IPS DF 6.9 (cell line): ENCODE results near the gene NEK2.

Experiments used
- DNase-seq: peaks from one replicate; pipeline ENCODE4 v3.0.0-alpha.2; 2013; ENCODE audit warnings: low read depth, low spot score
- H3K27ac ChIP-seq: one replicate; pipeline ENCODE4 v1.5.1; 2013; ENCODE audit warnings: low read length, control low read depth
- H3K27me3 ChIP-seq: 2 replicates; pipeline ENCODE4 v1.6.1; 2013; ENCODE audit warnings: mild to moderate bottlenecking, low read length; ENCODE audit not compliant: control insufficient read depth, insufficient read depth
- H3K36me3 ChIP-seq: 2 replicates; pipeline ENCODE4 v1.6.1; 2013; ENCODE audit warnings: low read length; ENCODE audit not compliant: control insufficient read depth, insufficient read depth
- H3K4me1 ChIP-seq: 2 replicates; pipeline ENCODE4 v1.6.1; 2013; ENCODE audit warnings: low read length; ENCODE audit not compliant: control insufficient read depth, insufficient read depth
- H3K4me3 ChIP-seq: 2 replicates; pipeline ENCODE4 v1.5.1; 2013; ENCODE audit warnings: mild to moderate bottlenecking, low read length
- H3K9me3 ChIP-seq: 2 replicates; pipeline ENCODE4 v1.6.1; 2013; ENCODE audit warnings: low read length, inconsistent platforms; ENCODE audit not compliant: control insufficient read depth, insufficient read depth
- WGBS: extraction: QIAGEN DNeasy Blood & Tissue Kit; methylation state at CpG from one replicate; pipeline ENCODE4 v1.1.7; 2013; ENCODE audit warnings: mixed read lengths, missing lambda C conversion rate; ENCODE audit not compliant: insufficient read length, insufficient coverage; 5-methylcytosine and 5-hydroxymethylcytosine counted together

Gene NEK2

DNA sequence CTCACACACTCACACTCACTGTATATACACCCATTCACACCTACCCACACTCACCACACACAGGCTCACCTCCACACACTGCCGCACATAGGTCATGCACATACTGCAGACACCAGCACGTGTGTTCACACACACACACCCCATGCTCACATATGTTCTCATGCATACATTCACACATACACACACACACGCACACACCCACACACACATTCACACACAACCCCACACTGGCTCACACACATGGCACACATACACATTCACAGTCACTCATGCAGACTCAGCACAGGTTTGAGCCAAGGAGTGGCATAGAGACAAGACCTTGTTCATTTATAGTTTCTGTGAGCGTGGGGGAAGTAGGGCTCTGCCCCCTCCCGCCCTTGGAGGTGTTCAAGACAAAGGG, 55.3 kb downstream of the NEK2 start:
- H3K27ac ChIP-seq: no peak overlapping the region
- H3K4me1 ChIP-seq: no peaks in the 10 kb centered on the region
- DNase-seq: no peak
- no peaks in the 10 kb centered on the region for H3K36me3 ChIP-seq
- H3K27me3 ChIP-seq: no peaks in the 10 kb centered on the region
- no peaks in the 10 kb centered on the region for H3K9me3 ChIP-seq
- no peak overlapping the region for H3K4me3 ChIP-seq
- WGBS: 100% methylated on average over 1 of the region's 5 CpGs

DNA sequence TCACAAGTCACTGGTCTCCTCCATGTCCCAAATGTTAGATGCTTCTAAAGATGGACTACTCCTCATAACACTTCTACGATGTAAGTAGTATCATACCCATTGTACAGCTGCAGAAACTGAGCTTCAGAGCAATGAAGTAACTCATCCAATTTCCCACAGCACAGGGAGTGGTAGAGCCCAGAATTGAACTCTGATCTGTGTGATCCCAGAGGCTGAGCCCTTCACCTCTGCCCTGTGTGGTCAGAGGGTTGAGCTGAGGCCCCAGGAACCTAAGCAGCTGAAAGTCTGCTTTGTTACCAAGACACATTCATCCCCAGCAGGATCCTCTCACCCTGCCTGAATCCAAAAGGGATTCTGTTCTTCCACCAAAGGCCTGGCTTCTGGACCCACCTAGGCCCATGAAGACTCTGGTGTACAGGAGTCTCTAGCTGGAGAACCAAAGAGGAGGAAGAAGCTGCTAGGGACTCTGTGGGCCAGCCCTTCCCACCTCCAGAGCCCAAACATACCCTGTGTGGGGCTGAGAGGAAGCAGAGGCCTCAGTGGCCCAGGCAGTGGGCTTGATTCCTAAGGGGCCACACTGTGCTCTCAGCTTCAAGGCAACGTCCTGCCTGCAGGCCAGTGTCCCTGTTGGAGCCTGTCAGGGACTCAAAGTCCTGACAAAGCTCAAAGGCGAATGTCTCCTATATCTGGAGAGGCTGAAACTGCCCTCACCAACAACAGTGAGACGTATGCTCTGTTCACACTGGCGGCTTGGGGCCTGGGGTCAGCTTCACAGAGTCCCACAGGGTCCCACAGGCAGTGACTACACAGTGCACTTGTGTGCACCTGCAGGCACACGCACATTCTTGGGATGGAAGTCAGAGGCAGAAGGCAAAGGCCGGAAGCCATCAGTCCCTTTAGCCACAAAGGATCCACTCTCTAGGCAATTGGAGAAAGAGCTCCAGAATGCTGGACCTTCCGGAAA, 56.1 kb downstream of the NEK2 start:
- H3K4me1 ChIP-seq: no peaks in the 10 kb centered on the region
- no CpG with 5 or more reads among the region's 8 CpGs for WGBS
- DNase-seq: no peak
- H3K4me3 ChIP-seq: no peak overlapping the region
- no peaks in the 10 kb centered on the region for H3K36me3 ChIP-seq
- H3K27ac ChIP-seq: no peak overlapping the region
- no peaks in the 10 kb centered on the region for H3K9me3 ChIP-seq
- H3K27me3 ChIP-seq: no peaks in the 10 kb centered on the region

DNA sequence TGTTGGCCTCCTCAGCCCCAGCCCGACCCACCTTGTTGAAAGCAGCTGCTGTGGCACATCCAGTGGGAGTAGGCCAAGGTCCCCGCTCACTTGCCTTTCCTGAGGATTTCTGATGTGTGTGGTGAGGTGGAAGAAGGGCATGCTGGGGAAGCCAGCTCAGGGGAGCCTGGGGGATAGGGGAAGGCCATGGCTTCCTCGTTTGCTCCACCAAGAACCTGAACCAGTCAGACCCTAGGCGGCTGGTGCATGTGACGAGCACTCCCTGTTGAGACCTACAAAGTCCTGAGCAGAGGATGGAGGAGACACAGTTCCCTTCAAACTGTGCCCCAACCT, 58.5 kb downstream of the NEK2 start:
- H3K27ac ChIP-seq: no peak overlapping the region
- H3K27me3 ChIP-seq: no peaks in the 10 kb centered on the region
- H3K9me3 ChIP-seq: no peaks in the 10 kb centered on the region
- H3K4me3 ChIP-seq: no peak overlapping the region
- no peaks in the 10 kb centered on the region for H3K36me3 ChIP-seq
- no peaks in the 10 kb centered on the region for H3K4me1 ChIP-seq
- no peak for DNase-seq
- WGBS: no CpG with 5 or more reads among the region's 5 CpGs

DNA sequence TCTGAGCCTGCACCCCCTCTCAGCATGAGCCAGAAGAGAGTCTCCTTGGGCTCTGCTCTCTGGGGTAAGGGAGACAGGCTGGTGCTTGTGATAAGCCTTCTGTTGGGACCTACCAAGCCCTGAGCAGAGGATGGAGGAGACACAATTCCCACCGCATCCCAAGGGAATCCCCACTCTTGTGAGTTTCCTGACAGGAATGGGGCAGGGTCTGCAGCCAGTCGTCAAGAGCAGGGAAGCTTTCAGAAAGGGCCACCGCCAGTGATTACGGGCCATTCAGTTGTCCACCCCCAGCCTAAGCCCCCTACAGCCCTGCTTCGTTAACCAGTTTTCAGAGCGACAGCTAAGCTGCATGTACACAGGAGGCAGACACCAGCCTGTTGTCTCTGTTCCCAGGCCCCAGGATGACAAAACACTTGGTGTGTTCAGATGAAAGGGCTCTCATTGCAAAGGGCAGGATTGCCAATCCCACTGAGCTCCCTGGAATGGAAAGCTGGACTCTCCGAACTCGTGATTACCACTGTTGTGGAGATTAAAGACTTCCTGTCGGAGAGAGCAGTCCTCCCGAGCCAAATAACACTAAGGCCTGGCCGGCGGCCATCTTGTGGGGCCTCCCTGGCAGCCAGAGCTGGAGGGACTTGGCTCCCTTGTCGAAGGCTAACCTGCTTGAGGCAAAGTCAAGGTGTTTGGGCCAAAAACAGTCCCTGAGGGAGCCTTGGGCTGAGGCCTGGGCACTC, 59.0 kb downstream of the NEK2 start:
- WGBS: no CpG with 5 or more reads among the region's 13 CpGs
- no peak overlapping the region for H3K27ac ChIP-seq

DNA sequence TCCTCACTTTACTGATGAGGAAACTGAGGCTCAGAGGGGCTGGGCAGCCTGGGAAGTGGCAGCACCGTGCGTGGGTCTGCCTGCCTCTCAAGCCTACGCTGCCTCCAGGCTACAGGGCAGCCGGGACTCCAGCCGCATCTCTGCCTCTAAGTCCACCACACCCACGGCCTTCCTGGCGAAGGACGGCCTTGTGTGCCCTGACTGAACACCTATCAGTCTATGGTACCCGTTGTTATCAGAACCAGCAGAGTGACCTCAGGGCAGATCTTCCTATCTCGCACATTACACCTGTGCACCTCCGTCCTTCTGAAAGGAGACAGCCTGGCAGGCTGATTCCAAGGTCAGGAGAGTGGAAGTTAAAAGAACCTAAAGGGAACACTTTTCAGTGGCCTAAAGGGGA, 60.8 kb downstream of the NEK2 start:
- H3K4me1 ChIP-seq: no peaks in the 10 kb centered on the region
- H3K4me3 ChIP-seq: no peak overlapping the region
- WGBS: no CpG with 5 or more reads among the region's 11 CpGs
- no peak overlapping the region for H3K27ac ChIP-seq
- H3K27me3 ChIP-seq: no peaks in the 10 kb centered on the region
- no peaks in the 10 kb centered on the region for H3K9me3 ChIP-seq
- DNase-seq: no peak
- no peaks in the 10 kb centered on the region for H3K36me3 ChIP-seq

More for the DNA sequence above, 59.0 kb downstream of the NEK2 start:
- Histone ChIP-seq H3K4me3 (no peak overlapping the region), H3K36me3 (no peaks in the 10 kb centered on the region), H3K9me3 (no peaks in the 10 kb centered on the region), H3K4me1 (no peaks in the 10 kb centered on the region), H3K27me3 (no peaks in the 10 kb centered on the region)
- DNase-seq: no peak

DNA sequence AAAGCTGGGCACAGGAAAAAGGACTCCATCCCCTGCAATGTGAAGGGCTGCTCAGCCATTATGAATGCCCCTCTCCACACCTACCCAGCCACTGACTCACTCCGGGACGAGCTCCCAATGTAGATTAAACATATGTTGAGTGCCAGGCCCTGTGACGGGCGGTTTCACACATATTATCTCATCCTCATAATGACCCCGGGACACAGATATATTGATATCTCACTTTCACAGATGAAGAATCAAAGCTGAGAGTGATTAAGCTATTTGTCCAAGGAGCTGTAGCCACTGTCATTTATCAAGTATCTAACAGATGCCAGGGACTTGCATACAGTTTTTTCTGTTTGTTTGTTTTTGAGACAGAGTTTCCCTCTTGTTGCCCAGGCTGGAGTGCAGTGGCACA, 61.5 kb downstream of the NEK2 start:
- Histone ChIP-seq H3K27ac (no peak overlapping the region), H3K4me3 (no peak overlapping the region), H3K4me1 (no peaks in the 10 kb centered on the region), H3K27me3 (no peaks in the 10 kb centered on the region), H3K9me3 (no peaks in the 10 kb centered on the region), H3K36me3 (no peaks in the 10 kb centered on the region)
- no peak for DNase-seq
- no CpG with 5 or more reads among the region's 5 CpGs for WGBS

DNA sequence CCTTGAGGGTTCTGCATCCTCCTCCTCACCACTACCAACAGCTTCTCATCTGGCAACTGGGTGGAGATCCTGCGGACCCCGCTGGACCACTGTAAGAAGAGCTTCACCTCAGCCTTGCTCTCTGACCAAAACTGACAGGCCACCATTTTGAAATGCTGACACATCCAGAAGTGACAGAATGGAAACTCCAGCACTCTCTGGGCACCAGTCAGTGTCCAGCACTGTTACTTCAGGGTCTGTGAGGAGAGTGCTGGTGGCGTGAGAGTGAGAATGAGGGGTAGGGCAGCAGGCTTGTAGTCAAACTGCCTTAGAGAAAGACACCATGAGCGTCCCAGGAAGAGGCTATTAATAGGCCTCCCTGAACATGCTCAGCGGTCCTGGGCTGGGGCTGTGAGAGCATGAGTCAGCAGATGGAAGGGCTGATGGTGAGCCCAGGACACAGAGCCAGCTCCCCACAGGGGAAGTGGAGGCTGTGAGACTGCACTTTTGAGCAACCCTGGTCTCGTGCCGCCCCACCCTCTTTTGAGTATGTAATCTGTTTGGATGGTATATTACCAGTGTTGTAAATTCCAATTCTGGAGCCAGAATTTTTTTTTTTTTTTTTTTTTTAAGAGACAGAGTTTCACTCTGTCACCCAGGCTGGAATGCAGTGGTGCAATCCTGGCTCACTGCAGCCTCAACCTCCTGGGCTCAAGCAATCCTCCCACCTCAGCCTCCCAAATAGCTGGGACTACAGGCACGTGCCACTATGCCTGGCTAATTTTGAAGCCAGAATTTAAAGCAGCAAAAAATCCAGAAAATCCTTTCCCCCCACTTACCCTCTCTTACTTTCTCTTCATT, 62.1 kb downstream of the NEK2 start:
- no peaks in the 10 kb centered on the region for H3K36me3 ChIP-seq
- no peak for DNase-seq
- no CpG with 5 or more reads among the region's 8 CpGs for WGBS
- no peak overlapping the region for H3K27ac ChIP-seq
- no peaks in the 10 kb centered on the region for H3K27me3 ChIP-seq
- H3K4me3 ChIP-seq: no peak overlapping the region
- H3K4me1 ChIP-seq: no peaks in the 10 kb centered on the region
- H3K9me3 ChIP-seq: no peaks in the 10 kb centered on the region

DNA sequence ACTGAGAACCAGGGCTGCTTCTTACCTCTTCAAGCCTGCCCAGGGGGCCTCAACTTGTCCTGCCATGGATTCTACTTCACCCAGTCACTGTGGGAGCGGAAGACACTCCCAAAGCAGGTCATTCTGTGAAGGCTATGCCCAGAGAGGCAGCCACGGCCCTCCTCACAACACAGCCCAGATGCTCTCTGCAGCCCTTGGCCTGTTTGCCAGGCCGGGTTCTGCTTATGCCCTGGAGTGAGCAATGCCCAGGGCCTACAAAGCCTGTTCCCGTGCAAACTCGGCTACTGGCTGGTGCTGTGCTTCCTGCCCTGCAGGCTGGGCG, 62.7 kb downstream of the NEK2 start:
- H3K27me3 ChIP-seq: no peaks in the 10 kb centered on the region
- no peak for DNase-seq
- no CpG with 5 or more reads among the region's 6 CpGs for whole genome bisulfite sequencing
- H3K4me1 ChIP-seq: no peaks in the 10 kb centered on the region
- H3K9me3 ChIP-seq: no peaks in the 10 kb centered on the region
- H3K4me3 ChIP-seq: no peak overlapping the region
- no peak overlapping the region for H3K27ac ChIP-seq
- no peaks in the 10 kb centered on the region for H3K36me3 ChIP-seq
